Epithelial cell of esophagus (primary cell): ENCODE results near the gene DOK7.
"Not testable (repeated sequence)": the region's sequence is repeated elsewhere in the genome, so short reads cannot be mapped to it uniquely, and the experiment has no call there.

Experiments used
- DNase-seq: peaks from one replicate; pipeline ENCODE4 v3.0.0; 2010; ENCODE audit warnings: low read depth
- H3K4me3 ChIP-seq: 2 replicates; pipeline ENCODE4 v1.5.1; 2011; ENCODE audit warnings: mild to moderate bottlenecking, low read length, control low read depth
- CTCF ChIP-seq: IDR thresholded peaks from 2 replicates; pipeline ENCODE4 v1.5.1; 2011; ENCODE audit warnings: low read depth, mild to moderate bottlenecking, low read length, control low read depth, inconsistent platforms; ENCODE audit not compliant: insufficient read depth; ENCODE audit errors: missing control alignments

Gene DOK7

DNA sequence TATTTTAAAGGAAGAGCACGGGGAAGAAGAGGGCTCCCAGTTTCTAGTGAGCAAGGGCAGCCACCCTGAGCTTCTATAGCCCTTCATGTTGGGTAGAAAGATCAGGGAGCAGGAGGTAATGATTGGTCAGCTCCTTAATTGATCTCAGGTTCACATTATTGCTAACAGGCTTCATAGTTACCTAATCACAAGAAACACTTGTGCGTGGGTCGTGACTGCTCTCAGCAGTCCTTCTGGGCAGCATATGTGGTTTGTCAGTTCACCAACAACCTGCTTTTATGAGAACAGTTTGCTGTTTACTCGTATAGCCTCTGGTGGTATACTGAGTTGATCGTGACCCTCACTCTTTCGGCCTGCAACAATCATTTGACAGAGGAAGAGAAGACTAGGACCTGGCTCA lies 4.7 kb upstream of the DOK7 start:
- DNase-seq: no peak
- no peak for TF ChIP-seq CTCF
- H3K4me3 ChIP-seq: no peak overlapping the region

DNA sequence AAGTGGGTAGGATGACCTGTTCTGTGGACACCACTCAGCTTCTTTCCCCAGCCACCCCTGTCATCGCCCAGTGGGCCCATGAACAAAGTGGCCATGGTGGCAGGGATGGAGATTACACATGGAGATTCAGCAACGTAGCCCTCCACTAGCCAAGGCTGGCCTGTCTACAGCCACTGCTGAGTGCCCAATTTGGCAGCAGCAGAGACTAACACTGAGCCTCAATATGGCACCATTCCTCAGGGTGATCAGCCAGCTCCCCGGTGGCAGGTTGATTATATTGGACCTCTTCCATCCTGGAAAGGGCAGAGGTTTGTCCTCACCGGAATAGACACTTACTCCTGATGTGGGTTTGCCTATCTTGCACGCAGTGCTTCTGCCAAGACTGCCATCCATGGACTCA lies 4.0 kb upstream of the DOK7 start:
- DNase-seq, H3K4me3 ChIP-seq: not testable (repeated sequence)

- no peak for DNase-seq
- no peak overlapping the region for H3K4me3 ChIP-seq
- no peak for TF ChIP-seq CTCF
These were observed 2.2 kb upstream of the DOK7 start for GRCh38 chr4:3460926-3461325.

DNA sequence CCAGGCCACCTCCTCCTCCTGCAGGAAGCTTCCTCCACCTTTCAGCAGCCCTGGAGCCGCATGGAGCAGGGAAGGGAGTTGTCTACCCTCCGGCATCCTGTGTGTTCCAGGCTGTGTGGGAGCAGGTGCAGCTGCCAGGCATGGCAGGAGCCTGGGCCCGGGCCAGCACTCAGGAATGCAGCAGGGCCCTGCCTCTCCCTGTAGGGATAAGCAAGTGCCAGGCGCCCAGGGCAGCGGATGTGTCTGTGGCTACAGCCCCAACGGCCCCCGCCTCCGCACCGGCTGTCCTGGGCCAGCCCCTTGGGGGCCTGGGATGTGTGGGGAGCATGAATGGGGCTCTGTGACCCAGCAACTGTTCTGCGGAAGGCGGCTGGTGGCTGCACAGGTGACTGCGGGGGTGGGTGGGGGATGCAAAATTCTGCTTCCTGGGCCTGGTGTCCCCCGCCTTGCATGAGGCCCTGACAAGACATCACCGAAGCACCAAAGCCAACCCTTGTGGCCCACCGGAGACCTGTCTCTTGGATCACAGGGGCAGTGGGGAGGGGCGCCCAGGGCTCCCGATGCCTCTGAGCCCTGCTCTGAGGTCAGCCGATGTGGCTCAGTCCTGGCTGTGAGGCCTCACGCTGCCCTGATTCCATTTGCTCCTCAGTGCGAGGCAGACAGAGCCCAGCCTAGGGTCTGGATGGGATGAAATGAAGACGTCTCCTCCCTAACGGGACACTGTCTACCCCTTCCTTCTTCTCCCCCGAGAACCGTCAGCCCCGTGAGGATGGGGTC lies 1.4 kb upstream of the DOK7 start:
- no peak overlapping the region for H3K4me3 ChIP-seq
- peak; percentile 79 for DNase-seq
- TF ChIP-seq CTCF: no peak

DNA sequence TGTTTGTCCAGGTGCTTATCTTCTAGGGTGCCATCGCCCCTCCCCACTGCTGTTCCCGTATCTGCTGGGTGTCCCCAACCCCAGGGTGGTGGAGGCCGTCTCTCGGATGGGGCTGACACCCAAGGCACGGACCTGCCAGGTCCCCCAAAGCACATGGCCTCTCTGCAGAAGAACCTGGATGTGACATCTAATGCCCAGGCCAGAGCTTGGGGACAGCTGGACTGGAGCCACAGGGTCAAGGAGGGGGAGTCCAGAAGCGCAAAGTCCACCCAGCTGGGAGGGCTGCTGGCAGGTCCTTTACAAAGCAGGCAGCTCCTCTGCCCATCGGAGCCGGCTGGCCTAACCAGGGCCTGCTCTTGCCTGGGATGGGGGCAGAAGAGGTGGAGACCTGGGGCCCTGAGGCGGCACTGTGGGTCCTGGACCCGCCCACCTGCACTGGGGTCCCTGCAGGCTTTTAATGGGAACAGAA lies 751 bp upstream of the DOK7 start:
- no peak overlapping the region for H3K4me3 ChIP-seq
- no peak for DNase-seq
- no peak for TF ChIP-seq CTCF

- no peak overlapping the region for H3K4me3 ChIP-seq
These were observed 646 bp downstream of the DOK7 start for GRCh38 chr4:3463556-3464348.

More at GRCh38 chr4:3463556-3464348, 646 bp downstream of the DOK7 start:
- no peak for DNase-seq
- TF ChIP-seq CTCF: no peak
